HCT116 (cell line): ENCODE measurements around the gene PLD1.

Source experiments
- CBX3 ChIP-seq: IDR thresholded peaks from 2 replicates; pipeline ENCODE4 v1.6.1; 2012; ENCODE audit warnings: low read depth
- EZH2phosphoT487 ChIP-seq: fragments of 200-600 bp; IDR thresholded peaks from 2 replicates; pipeline ENCODE4 v1.6.1; 2018; ENCODE audit warnings: antibody characterized with exemption, borderline replicate concordance
- POLR2A ChIP-seq: IDR thresholded peaks from 2 replicates; pipeline ENCODE4 v1.7.0; 2011; ENCODE audit warnings: borderline replicate concordance; ENCODE audit not compliant: insufficient read depth, insufficient read length; ENCODE audit errors: extremely low read depth
- RAD21 ChIP-seq: IDR thresholded peaks from 2 replicates; pipeline ENCODE4 v1.6.1; 2012; ENCODE audit warnings: low read depth, mild to moderate bottlenecking
- SP1 ChIP-seq: IDR thresholded peaks from 2 replicates; pipeline ENCODE4 v1.6.1; 2012; ENCODE audit warnings: low read depth
- TF ChIP-seq, protein P1 (sequence below), 3 experiments: fragments of 200-600 bp in 1 of 3; sonication (generic) in 1 of 3; IDR thresholded peaks in 2 of 3; conservative IDR thresholded peaks in 1 of 3; 2 replicates each; pipeline ENCODE4 v1.5.1; 2012 to 2017; ENCODE audit warnings: low read depth in 2 of 3, low read length in 2 of 3, antibody characterized with exemption in 1 of 3, borderline replicate concordance in 1 of 3, control low read depth in 1 of 3, mild to moderate bottlenecking in 1 of 3, mixed read lengths in 1 of 3, mixed run types in 1 of 3, moderate library complexity in 1 of 3; ENCODE audit not compliant: insufficient read depth in 1 of 3

DNA sequence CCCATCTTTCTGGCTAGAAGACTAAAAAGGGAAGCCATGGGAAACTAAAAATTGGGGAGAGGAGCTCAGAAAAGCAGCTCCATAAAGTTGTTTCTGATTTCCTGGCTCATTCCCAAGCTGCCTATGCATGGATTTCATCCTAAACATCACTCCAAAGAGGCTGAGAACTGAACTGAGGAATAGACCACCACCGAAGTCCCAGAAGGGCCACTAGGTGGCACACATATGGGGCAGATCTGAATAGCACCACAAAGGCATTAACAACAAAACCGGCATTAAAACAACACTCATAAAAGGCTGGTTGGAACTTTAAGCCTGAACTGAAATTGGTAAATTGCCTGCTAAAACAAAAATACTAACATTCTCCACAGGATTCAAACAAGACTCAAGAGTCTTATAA, 106.3 kb downstream of the PLD1 start:
- TF ChIP-seq CBX3 (no peak), SP1 (no peak), POLR2A (no peak), RAD21 (peak; percentile 59), EZH2phosphoT487 (no peak)
- TF ChIP-seq, protein P1, sequence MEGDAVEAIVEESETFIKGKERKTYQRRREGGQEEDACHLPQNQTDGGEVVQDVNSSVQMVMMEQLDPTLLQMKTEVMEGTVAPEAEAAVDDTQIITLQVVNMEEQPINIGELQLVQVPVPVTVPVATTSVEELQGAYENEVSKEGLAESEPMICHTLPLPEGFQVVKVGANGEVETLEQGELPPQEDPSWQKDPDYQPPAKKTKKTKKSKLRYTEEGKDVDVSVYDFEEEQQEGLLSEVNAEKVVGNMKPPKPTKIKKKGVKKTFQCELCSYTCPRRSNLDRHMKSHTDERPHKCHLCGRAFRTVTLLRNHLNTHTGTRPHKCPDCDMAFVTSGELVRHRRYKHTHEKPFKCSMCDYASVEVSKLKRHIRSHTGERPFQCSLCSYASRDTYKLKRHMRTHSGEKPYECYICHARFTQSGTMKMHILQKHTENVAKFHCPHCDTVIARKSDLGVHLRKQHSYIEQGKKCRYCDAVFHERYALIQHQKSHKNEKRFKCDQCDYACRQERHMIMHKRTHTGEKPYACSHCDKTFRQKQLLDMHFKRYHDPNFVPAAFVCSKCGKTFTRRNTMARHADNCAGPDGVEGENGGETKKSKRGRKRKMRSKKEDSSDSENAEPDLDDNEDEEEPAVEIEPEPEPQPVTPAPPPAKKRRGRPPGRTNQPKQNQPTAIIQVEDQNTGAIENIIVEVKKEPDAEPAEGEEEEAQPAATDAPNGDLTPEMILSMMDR (IDR thresholded peaks at IDR 0.05 in 2 of 3, conservative IDR thresholded peaks at IDR 0.05 in 1 of 3; ENCODE audit: borderline replicate concordance in 1 of 3, insufficient read depth in 1 of 3, low read depth in 2 of 3, low read length in 2 of 3): peak; percentile 64 to 76 (median 73); a peak in 5 of 6 replicates
